A673 (cell line): ENCODE measurements around the gene LARGE1. TPM values are rescaled to one million over a fixed set of nuclear protein-coding genes. Genes with fewer than 3 reads are reported as not detected.

ENCODE experiments used
- BruUV-seq: library from RNA; stranded (reverse); fragments of 400-500 nt; replicated peaks from 2 replicates; lab custom pipeline; 2021; lab: Mats Ljungman, UMichigan
- CTCF ChIA-PET: fragments of 300-600 bp; sonication (Branson Sonifier 250); formaldehyde crosslinking; loops from one replicate; lab custom pipeline; 2022; ENCODE audit warnings: antibody characterized with exemption; lab: Charles Lee
- POLR2A ChIA-PET: fragments of 300-600 bp; sonication (Branson Sonifier 250); formaldehyde crosslinking; loops from one replicate; lab custom pipeline; 2022; ENCODE audit warnings: antibody characterized with exemption; ENCODE audit not compliant: low non-redundant PET; lab: Charles Lee
- DNase-seq: peaks from one replicate; pipeline ENCODE4 v3.0.0-alpha.2; 2015; ENCODE audit warnings: low spot score
- H3K27ac ChIP-seq: fragments of 200-600 bp; sonication (generic); 2 replicates; pipeline ENCODE4 v1.5.1; 2016; ENCODE audit warnings: mixed run types, low read depth, mild to moderate bottlenecking, mixed read lengths, antibody characterized with exemption, low read length; ENCODE audit not compliant: poor library complexity, severe bottlenecking
- H3K27me3 ChIP-seq: fragments of 200-600 bp; sonication (generic); replicated peaks from 2 replicates; pipeline ENCODE4 v1.6.1; 2017; ENCODE audit warnings: mixed run types, low read depth, mild to moderate bottlenecking, mixed read lengths, antibody characterized with exemption, low read length; ENCODE audit not compliant: insufficient read depth, poor library complexity
- H3K36me3 ChIP-seq: fragments of 200-600 bp; sonication (generic); 2 replicates; pipeline ENCODE4 v1.6.1; 2016; ENCODE audit warnings: mixed run types, mild to moderate bottlenecking, mixed read lengths, antibody characterized with exemption, low read length; ENCODE audit not compliant: insufficient read depth, poor library complexity, severe bottlenecking
- H3K4me1 ChIP-seq: fragments of 200-600 bp; sonication (generic); 2 replicates; pipeline ENCODE4 v1.6.1; 2017; ENCODE audit warnings: mixed run types, mild to moderate bottlenecking, mixed read lengths, antibody characterized with exemption, low read length; ENCODE audit not compliant: insufficient read depth, poor library complexity, severe bottlenecking
- H3K4me3 ChIP-seq: fragments of 200-600 bp; sonication (generic); 2 replicates; pipeline ENCODE4 v1.5.1; 2016; ENCODE audit warnings: low read depth, mixed run types, mild to moderate bottlenecking, mixed read lengths, low read length; ENCODE audit not compliant: poor library complexity, severe bottlenecking
- H3K9me3 ChIP-seq: fragments of 200-600 bp; sonication (generic); 2 replicates; pipeline ENCODE4 v1.6.1; 2016; ENCODE audit warnings: mixed run types, low read depth, mild to moderate bottlenecking, mixed read lengths, antibody characterized with exemption, low read length; ENCODE audit not compliant: poor library complexity, severe bottlenecking
- EZH2 ChIP-seq: fragments of 200-600 bp; sonication (generic); IDR thresholded peaks from 2 replicates; pipeline ENCODE4 v1.6.1; 2017; ENCODE audit warnings: borderline replicate concordance, low read depth, mild to moderate bottlenecking, mixed read lengths, antibody characterized with exemption, low read length; ENCODE audit not compliant: poor library complexity, severe bottlenecking
- intact Hi-C: fragments of 100-400 bp; cut with micrococcal nuclease; formaldehyde crosslinking; loops from one replicate; pipeline ENCODE4 v1.10.0; 2022; ENCODE audit not compliant: unreplicated experiment
- total RNA-seq: library from RNA; stranded (reverse); gene quantifications from 2 replicates; pipeline ENCODE4 v1.2.3, GENCODE V29; 2021
- TF ChIP-seq, protein P1 (sequence below): fragments of 300-800, 200-600 bp; sonication (generic); conservative IDR thresholded peaks from 2 replicates; pipeline ENCODE4 v1.5.1; 2017; ENCODE audit warnings: low read depth, mild to moderate bottlenecking, antibody characterized with exemption, low read length, moderate library complexity, mixed read lengths

The LARGE1 gene
- total RNA-seq, 1 experiment from 2014 or later: not detected

DNA sequence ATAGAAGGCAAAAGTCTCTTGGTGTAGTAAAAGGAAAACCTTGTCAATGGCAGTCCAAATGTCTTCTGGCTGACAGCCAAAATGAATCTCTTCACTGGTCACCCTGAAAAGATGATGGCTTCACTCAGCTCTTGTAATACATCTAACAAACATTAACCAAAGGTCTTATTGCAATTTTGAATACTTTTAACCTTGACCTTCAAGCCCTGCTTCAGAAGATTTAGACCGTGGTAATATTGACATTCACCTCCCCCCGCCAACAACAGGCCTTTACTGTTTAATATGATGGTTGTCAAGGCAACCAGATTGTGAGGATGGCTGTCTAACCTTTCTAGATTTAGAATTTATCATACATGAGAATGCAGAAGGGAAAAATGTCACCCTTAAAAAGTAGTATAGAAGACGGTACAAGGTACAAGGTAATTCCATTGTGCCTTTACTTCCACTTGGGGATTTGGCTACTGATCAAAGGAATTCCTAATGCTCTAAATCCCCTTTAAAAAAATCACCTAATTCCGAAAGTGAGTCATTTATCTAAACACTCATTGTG, 342.3 kb downstream of the LARGE1 start:
- no TSS peak for BruUV-seq
- no peak overlapping the region for H3K4me3 ChIP-seq

DNA sequence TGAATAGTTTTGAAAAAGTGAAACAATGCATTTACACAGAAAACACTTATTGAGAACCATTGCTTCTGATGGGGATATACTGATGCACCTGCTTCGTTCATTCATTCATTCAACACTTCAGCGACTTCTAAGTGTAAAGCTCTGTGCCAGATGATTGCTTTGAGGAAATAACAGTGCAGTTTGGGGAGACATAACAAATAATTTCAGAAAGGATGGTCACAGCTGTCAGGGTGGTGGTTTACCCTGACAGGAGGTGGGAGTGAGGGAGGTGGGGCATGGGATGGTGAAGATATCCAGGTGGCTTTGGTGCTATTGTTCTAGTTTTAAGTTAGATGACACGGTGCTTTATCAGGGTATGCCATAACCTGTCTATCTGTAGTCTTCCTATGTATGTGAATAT, 344.1 kb downstream of the LARGE1 start:
- Histone ChIP-seq H3K4me3 (no peak overlapping the region), H3K4me1 (no peaks in the 10 kb centered on the region), H3K9me3 (peaks cover 6% of the 10 kb centered on the region), H3K27me3 (no peaks in the 10 kb centered on the region), H3K36me3 (no peaks in the 10 kb centered on the region), H3K27ac (no peak overlapping the region)
- ChIA-PET POLR2A (interaction anchor here (0.6 kb wide), 1 partner anchor 36 kb away, joined by 3 read pairs; no protein-coding TSS in a partner anchor), CTCF (no interaction called here)
- TF ChIP-seq, protein P1, sequence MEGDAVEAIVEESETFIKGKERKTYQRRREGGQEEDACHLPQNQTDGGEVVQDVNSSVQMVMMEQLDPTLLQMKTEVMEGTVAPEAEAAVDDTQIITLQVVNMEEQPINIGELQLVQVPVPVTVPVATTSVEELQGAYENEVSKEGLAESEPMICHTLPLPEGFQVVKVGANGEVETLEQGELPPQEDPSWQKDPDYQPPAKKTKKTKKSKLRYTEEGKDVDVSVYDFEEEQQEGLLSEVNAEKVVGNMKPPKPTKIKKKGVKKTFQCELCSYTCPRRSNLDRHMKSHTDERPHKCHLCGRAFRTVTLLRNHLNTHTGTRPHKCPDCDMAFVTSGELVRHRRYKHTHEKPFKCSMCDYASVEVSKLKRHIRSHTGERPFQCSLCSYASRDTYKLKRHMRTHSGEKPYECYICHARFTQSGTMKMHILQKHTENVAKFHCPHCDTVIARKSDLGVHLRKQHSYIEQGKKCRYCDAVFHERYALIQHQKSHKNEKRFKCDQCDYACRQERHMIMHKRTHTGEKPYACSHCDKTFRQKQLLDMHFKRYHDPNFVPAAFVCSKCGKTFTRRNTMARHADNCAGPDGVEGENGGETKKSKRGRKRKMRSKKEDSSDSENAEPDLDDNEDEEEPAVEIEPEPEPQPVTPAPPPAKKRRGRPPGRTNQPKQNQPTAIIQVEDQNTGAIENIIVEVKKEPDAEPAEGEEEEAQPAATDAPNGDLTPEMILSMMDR: no peak
- TF ChIP-seq EZH2: no peak
- DNase-seq: no peak
- BruUV-seq: no TSS peak
- intact Hi-C loops: no loop called here

More for the DNA sequence above, 342.3 kb downstream of the LARGE1 start:
- H3K36me3 ChIP-seq: no peaks in the 10 kb centered on the region
- DNase-seq: no peak
- intact Hi-C loops: no loop called here
- H3K9me3 ChIP-seq: peaks cover 6% of the 10 kb centered on the region
- H3K4me1 ChIP-seq: no peaks in the 10 kb centered on the region
- ChIA-PET CTCF (no interaction called here), POLR2A (no interaction called here)
- no peaks in the 10 kb centered on the region for H3K27me3 ChIP-seq
- H3K27ac ChIP-seq: no peak overlapping the region
- TF ChIP-seq, protein P1: no peak
- TF ChIP-seq EZH2: no peak

DNA sequence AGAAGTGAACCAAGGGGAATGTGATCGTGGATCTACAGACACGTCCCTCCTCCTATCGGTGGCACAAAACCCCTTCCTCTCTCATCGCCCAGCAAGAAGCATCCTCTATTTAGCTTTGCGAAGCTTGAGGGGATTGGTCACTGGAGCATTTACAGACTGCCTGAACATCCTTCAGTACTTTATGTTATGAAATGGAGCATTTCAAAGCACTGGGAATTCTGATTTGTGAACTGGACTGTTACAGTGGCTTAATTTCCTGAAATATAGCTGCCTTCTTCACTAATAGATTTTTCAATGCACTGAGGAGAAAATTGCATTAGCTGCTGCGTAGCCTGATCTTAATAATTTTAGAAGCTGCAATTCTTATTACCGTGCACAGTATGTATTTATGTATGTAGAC, 344.5 kb downstream of the LARGE1 start:
- ChIA-PET POLR2A (interaction anchor here (0.6 kb wide), 1 partner anchor 36 kb away, joined by 3 read pairs; no protein-coding TSS in a partner anchor), CTCF (no interaction called here)
- peaks cover 6% of the 10 kb centered on the region for H3K9me3 ChIP-seq
- H3K36me3 ChIP-seq: no peaks in the 10 kb centered on the region
- H3K4me1 ChIP-seq: no peaks in the 10 kb centered on the region
- no peak overlapping the region for H3K27ac ChIP-seq
- BruUV-seq: no TSS peak
- no peaks in the 10 kb centered on the region for H3K27me3 ChIP-seq
- DNase-seq: no peak
- intact Hi-C loops: no loop called here
- H3K4me3 ChIP-seq: no peak overlapping the region
- TF ChIP-seq EZH2: no peak
- TF ChIP-seq, protein P1: no peak
